GM21717 (cell line): ENCODE results near the gene NUDT7.

Source experiments
- ATAC-seq: cut with Tn5 transposase; IDR thresholded peaks from one replicate; pipeline ENCODE4 v1.9.1; 2021; ENCODE audit warnings: mild to moderate bottlenecking, moderate library complexity; ENCODE audit not compliant: unreplicated experiment

The NUDT7 gene

GRCh38 chr16:77775911-77776909 lies 53.9 kb downstream of the NUDT7 start:
- ATAC-seq, result no peak

GRCh38 chr16:77777745-77778144 lies 55.4 kb downstream of the NUDT7 start:
- ATAC-seq, result no peak

- ATAC-seq, result no peak
Measured at GRCh38 chr16:77780378-77780837, 58.1 kb downstream of the NUDT7 start.

GRCh38 chr16:77781091-77781490 lies 58.8 kb downstream of the NUDT7 start:
- no peak for ATAC-seq

GRCh38 chr16:77782694-77783093 lies 60.4 kb downstream of the NUDT7 start:
- ATAC-seq, result no peak

DNA sequence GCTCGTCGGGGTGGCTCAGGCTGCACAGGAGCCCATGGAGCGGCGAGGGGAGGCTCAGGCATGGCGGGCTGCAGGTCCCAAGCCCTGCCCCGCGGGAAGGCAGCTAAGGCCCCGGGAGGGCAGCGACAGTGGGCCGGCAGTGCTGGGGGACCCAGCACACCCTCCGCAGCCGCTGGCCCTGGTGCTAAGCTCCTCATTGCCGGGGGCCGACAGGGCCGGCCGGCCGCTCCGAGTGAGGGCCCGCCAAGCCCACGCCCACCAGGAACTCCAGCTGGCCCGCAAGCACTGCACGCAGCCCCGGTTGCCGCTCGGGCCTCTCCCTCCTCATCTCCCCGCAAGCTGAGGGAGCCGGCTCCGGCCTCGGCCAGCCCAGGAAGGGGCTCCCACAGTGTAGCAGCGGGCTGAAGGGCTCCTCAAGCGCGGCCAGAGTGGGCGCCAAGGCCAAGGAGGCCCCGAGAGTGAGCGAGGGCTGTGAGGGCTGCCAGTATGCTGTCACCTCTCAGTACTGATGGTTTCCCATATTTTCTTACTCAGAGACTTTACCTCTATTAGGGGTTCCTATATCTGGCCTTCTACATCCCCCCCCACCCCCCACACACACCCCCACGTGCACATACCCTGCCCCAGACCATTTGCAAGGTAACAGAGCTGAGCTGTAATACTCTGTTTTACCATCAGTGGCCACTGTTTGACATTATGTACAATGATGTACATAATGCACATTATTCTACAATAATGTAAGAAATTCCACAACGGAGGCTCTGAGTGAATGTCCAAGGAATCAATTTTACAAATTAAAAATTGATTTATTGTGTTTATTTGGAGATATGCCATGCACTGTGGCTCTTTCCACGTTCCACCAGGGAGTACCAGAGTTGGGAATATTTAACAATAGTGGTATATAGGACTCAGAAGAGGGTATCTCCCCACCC lies 62.4 kb downstream of the NUDT7 start:
- no peak for ATAC-seq

DNA sequence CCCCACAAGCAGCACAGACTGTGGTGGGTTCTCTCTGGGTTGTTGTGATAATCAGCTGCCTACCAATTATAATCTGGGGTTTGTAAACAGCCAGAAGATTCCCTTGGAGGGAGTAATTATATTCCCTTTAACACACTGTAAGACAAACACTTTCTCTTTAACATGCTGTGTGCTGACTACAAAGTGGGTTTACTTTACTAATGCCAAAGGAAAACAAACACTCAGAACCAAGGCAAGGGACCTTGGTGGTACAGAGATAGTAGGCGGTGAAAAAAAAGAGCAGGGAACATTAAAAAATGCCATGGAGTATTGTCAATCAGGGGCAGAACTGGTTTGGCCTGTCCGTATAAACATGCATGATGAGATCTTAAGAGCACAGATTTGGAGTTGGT lies 63.1 kb downstream of the NUDT7 start:
- no peak for ATAC-seq

DNA sequence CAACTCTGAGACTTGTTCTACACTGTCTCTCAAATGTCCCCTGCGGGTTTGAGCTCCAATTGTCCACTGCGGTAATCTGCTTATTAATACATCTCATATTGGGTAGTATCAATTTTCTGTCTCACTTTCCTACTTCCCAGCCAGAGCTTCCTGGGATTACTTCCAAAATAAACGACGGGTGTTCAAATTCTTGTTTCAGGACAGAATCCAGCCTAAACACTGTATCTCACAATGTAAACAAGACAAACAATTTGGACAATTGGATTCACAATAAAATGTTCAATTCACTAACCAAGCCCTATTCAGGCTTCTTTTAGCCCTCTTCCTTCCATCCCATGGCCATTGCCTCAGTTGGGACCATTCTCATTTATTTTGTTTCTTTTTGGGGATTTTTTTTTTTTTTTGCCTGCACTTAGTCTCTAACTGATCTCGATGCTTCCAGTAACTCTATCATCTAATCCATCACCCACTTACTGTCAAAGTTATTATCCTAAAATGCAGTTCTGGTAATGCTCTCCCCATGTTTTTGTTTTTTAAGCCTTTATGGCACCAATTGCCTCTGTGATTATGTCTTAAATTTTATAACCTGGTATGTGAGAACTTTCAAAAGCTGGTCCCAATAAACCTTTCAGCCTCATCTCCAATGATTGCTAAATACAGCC lies 64.0 kb downstream of the NUDT7 start:
- ATAC-seq, result no peak

DNA sequence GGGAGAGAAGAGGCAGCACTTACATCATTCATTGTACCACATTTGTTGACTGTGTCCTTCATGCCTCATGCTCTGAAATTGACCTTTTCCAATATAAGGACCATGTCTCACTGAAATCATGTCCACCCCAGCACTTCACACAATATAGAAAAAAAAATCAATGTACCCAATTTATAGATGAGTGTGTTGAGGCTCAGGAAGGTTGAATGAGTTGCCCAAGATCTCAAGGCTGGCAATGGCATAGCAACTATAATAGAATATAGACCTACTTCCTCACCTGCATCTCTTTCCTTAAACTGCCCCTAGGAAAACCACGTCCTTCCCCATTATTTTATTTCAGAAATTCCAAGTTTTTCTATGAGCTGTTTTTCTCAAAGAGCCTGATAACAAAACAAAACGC lies 65.1 kb downstream of the NUDT7 start:
- ATAC-seq, result no peak

GRCh38 chr16:77788181-77789084 lies 66.1 kb downstream of the NUDT7 start, which contains the start of gene VAT1L:
VAT1L (plus strand) TSS chr16:77788564; CDS start chr16:77788683, 119 bp downstream.
- peak; percentile 58 for ATAC-seq

DNA sequence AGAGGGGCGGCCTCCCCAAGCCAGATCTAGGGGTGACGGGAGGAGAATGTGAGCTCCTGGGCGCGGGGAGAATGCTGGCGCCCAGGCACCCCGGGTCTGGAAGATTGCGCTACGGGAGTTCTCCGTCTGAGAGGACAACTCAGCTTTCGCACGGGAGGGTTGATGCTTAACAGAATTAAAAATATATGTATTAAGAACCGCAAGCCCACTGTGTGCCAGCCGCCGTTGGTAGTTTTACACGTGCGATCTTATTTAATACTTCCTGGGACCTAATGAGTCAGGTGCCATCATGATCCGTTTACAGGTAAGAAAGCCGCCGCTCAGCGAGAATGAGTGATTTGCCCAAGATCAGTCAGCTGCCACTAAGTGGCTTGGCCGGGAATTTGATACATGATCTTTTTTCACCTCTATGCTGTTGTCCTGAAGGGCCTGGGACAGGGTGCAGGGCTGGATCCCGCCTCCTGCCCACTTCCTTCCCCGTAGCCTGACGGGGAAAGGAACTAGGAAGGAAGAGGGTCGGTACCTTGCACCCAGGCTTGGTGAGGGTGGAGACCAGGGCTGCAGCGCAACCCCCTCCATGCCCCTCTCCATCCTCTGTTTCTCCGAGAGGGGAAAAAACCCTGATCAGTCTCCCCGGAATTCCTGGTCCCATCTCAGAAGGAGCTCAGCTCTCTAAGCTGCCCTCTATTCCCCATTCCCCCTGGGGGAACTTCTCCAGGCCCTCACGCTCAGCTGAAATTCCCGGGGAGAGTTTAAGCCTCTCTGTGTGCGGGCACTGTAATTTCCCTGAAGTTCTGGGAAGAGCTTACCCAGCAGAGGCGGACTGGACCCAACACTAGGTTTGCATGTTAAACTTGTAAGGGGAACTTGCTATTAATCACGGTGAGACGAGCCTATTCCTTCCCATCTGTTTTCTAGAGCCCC lies 67.0 kb downstream of the NUDT7 start:
- no peak for ATAC-seq

DNA sequence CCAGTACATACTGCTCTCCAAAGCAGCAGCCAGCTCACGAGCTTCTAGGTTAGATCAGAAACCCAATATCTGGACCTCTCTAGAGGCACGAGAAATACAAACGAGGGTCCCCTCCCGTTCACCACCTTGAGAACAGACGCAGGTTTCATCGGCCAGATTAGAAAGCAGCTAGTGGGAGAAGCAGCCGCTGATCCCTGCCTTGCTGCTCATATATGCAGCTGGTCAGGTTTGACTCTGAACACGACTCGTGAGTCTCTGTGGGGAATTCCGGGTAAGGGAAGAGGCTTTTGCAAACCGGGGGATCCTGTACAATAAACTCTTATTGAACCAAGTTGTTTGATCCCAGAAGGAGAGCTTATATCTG lies 67.7 kb downstream of the NUDT7 start:
- ATAC-seq, result no peak

- ATAC-seq, result no peak
Measured at GRCh38 chr16:77790912-77791311, 68.6 kb downstream of the NUDT7 start.
